Dermis blood vessel endothelial cell (primary cell): ENCODE data around the gene TCEAL5. TPM values are rescaled to one million over a fixed set of nuclear protein-coding genes. Genes with fewer than 3 reads are reported as not detected.
A peak's percentile ranks its signal among the peaks of the same experiment; 100 is the strongest.
"Not testable (repeated sequence)": the region's sequence is repeated elsewhere in the genome, so short reads cannot be mapped to it uniquely, and the experiment has no call there.

Experiments used
- DNase-seq: peaks from one replicate; pipeline ENCODE4 v3.0.0; 2010
- total RNA-seq: library from RNA; depleted of rRNA; stranded (reverse); fragments of >200 nt; gene quantifications from 2 replicates; pipeline ENCODE4 v1.2.3, GENCODE V29; 2014

TCEAL5 gene
- not detected in 2 replicates for total RNA-seq

GRCh38 chrX:103276581-103277002 lies at the start of gene TCEAL5:
Gene TCEAL5 (minus strand): TSS chrX:103276750. CDS start chrX:103274563, 2,187 bp downstream.
- no peak for DNase-seq

DNA sequence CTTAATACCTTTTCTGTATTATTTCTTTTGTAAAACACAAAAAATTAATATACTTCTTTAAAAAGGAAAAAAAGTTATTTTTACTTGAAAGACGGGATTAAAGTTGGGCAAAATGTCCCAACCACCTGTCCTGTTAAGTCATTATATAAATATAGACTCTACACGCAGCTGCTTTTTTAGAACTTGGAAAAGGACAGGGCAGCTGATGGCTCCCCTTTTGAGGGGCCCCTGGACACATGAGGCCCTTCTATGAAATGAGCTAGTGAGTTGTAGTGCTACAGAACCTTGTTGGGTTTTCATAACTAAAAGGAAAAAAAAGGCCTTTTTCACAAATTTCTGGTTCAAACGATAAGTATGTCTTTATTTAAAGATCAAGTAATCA lies 34.8 kb upstream of the TCEAL5 start:
- no peak for DNase-seq

- DNase-seq, result peak; percentile 36
Observed at GRCh38 chrX:103310555-103311398, 34.2 kb upstream of the TCEAL5 start, which contains the start of gene BEX2. Gene BEX2 (minus strand): TSS chrX:103310990. CDS start chrX:103309976, 1,014 bp downstream.

DNA sequence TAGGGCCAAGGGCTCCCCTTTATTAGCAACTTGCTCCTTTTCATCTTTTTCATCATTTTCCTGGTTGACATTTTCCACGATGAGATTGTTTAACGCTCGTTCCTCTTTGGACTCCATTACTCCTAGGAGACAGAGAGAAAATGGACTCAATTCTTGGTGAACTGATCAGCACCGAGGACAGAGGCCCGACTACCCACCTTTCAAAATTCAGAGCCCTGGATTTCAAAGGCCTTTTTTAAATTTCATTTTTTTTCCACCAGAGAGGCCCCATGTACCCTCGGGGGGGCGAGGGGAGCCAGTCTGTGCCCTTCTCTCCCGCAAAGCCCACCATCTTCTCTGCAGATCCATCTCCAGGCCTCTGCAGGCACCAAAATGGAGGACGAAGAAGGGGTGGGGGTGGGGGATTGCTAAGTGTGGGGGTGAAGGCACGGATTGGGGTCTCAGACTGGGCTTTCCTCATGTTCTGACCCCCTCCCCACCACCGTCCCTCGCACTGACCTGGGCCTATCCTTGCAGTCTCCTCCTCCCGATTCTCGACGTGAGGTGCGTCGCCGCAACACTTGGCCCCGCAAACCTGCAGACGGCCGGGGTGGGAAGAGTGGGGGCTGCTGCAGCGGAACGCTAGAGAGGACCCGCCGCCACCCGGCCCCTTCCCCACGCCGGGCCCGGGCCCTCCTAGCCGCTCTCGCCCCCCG lies 33.5 kb upstream of the TCEAL5 start:
- no peak for DNase-seq

DNA sequence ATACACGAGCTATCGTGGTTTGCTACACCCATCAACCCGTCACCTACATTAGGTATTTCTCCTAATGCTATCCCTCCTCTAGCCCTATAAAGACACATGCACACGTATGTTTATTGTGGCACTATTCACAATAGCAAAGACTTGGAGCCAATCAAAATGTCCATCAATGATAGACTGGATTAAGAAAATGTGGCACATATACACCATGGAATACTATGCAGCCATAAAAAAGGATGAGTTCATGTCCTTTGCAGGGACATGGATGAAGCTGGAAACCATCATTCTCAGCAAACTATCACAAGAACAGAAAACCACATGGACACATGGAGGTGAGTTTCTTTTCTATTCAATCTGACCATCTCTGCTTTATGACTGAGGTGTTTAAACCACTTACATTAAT lies 29.1 kb upstream of the TCEAL5 start:
- DNase-seq, result not testable (repeated sequence)

- no peak for DNase-seq
Observed at GRCh38 chrX:103304705-103305104, 28.2 kb upstream of the TCEAL5 start.

DNA sequence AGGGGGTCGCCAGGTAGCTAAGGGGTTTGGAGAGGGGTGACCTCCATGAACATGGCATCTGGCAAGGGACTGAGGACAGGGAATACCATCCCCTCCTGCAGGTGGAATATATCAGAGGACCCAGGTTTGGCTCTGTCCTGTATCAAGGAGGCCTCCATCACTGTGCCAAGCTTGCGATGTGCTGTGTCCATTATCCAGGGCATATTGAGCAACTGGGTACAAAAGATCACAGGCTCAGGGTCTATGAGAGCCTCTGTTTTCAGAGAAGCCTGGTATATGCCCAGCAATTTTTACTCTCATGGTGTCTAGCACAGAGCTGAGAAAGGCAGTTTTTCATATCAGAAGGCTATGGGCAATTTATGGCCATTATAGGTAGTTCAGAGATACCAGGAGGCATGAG lies 16.6 kb upstream of the TCEAL5 start:
- no peak for DNase-seq

DNA sequence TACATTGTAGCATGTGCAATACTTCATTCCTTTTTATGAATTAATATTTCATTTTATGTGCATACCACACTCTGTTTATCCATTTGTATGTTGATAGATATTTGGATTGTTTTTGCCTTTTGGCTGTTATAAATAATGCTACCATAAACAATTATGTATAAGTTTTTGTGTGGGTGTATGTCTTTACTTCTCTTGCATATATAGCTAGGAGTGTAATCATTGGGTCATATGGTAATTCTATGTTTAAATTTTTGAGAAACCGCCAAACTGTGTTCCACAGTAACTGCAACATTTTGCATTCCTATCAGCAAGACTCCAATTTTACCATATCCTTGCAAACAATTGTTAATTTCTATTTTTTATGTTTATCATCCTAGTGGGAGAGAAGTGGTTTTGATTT lies 3.1 kb upstream of the TCEAL5 start:
- DNase-seq, result no peak

DNA sequence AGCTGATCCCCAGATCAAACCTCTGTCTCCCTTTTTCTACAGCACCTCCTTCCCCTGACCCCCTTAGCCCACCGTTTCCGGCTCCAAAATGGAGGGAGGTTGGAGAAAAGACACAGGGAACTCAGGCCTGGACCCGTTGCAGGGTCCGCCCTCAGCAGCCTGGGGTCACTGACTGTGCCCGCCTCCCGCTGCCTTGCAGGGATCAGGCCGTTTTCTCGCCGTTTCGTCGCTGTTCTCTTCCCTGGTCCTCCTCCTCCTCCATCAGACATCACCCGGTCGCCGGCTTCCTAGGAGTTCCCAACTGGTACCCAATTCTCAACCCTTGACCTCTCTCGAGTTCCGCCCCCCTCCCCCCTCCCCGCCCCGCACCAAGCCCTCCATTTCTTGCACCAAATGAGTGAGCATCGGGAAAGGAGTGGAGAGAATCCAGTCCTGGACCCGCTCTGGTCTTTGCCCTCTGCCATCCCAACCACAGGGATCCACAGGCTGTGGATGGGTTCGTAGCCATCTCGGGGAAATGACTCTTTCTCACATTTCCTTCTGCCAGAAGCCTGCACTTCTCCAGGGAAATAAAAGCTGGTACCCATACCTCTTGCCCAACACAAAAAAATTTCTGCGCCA lies 493 bp downstream of the TCEAL5 start:
- no peak for DNase-seq

DNA sequence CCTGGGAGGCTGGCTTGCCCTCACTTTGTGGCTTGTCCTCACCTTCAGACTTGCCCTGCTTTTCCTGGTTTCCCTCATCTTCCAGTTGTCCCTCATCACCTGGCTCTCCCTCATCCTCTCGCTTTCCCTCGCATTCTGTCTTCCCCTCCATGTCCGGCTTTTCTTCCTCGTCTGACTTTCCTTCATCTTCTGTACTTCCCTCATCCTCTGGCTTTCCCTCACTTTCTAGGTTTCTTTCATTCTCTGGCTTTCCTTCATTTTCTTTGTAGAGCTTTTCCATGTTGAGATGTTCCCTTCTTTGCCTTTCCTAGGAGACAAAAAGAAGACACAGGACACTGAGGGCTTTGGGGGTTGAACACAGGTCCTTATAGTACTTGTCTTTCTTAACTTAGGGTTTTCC lies 2.3 kb downstream of the TCEAL5 start:
- no peak for DNase-seq

DNA sequence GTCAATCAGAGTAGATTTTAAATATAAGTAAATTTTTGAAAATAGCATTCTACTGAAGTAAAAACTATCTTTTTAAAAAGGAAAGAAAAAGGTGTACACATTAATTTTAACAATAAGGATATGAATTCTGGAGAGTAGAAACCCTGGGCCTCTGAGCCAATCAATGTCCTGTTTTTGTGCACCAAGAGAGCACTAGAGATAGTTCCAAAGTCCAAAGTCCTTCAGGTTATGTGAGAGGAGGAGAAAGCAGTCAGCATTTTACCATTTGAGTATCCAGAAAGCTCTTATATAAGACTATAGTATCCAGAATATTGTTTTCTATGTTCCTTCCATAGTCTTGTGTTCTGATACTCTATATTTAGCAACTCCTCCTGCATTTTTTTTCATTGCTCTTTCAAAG lies 18.3 kb downstream of the TCEAL5 start:
- no peak for DNase-seq

DNA sequence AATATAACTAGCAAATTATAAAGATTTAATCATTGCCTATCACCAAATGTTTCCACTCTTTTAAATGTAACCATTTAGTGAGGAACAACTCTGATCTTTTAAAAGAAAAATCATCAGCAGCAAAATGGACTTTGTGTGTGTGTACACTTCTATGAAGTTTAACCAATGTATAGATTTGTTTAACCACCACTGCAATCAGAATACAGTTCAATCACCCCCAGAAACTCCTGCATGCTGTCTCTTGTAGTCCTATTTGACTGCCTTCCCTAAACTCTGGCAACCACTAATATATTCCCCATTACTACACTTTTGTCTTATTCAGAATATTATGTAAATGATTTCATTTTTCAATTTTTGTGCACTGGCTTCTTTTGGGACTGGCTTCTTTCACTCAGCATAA lies 19.9 kb downstream of the TCEAL5 start:
- no peak for DNase-seq

DNA sequence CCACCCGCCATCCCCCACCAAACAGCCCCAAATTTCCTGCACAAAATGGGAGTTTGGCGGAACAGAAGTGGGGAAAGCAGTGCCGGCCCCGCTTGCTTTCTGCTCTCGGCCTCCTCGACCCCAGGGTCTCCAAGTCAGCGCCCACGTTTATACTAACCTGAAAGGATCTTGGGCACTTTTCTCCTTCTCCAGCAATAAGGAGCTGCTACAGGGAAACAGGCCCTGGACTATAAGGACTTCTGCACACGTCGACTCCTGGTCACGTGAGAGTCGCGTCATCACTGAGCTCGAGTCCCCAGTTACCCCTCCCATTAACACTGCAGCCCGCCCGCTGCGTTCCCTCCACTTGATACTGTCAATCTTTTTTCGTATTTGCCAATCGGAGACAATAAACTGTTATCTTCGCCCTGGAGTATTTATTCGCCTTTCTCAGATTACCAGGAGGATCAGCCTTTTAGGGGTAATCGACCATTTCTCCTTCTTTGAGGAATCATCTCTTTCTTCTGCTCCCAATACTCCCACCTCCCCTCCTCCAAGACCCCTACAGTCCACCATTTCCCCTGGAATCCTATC lies 21.5 kb downstream of the TCEAL5 start, which contains the start of gene TCEAL8:
Gene TCEAL8 (minus strand): TSS at position 235 of the 573 bp plus-strand sequence. CDS start 1,176 bp downstream, outside the sequence.
- DNase-seq, result peak; percentile 84

DNA sequence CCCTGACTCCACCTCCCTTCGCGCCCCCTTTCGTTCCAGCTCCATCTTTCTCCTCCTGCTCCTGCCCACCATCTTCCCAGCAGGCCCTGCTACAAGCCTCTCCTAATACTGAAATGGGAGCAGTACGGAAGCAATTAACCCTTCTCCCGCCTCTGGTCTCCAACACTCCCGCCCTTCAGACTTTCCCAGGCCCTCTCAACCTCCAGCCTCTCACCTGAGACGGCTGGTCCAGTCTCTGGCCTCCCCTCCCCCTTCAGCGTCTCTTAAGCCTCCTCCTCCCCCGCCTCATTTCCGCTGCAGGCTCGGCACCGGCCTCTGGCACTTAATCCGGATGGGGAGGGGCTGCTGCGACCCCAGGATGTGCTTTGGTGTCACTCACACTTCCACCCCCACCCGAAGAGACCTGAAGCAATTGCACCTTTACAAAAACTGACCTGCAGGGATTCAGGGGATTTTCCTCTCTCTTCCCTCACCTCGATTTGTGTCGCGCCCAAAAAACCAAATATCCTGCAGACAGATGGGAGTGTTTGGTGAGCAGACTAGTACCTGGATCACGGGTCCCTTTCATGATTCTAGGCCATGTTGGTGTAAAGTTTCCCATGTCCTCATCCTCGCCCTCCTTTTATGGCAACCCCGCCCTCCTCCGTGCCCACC lies 22.3 kb downstream of the TCEAL5 start:
- peak; percentile 43 for DNase-seq

- peak; percentile 8 for DNase-seq
Observed at GRCh38 chrX:103253608-103254007, 22.9 kb downstream of the TCEAL5 start.

- no peak for DNase-seq
Observed at GRCh38 chrX:103250977-103251376, 25.6 kb downstream of the TCEAL5 start.

GRCh38 chrX:103249805-103250204 lies 26.7 kb downstream of the TCEAL5 start:
- DNase-seq, result no peak

GRCh38 chrX:103248553-103248952 lies 28.0 kb downstream of the TCEAL5 start:
- peak; percentile 50 for DNase-seq

GRCh38 chrX:103240155-103240554 lies 36.4 kb downstream of the TCEAL5 start:
- DNase-seq, result no peak

DNA sequence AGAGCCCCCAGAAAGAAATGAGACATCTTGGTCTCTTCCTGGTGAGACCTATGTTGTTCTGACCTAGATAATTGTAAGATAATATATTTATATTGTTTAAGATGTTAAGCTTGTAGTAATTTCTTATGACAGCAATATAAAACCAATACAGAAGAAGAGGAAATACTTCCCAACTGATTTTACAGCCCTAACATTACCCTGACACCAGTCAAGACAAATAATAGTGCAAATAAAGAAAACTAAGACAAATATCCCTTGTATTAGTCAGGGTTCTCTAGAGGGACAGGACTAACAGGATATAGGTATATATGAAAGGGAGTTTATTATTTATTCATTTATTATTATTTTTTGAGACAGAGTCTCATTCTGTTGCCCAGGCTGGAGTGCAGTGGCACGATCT lies 40.3 kb downstream of the TCEAL5 start:
- no peak for DNase-seq

GRCh38 chrX:103235608-103236007 lies 40.9 kb downstream of the TCEAL5 start:
- not testable (repeated sequence) for DNase-seq

GRCh38 chrX:103234869-103235268 lies 41.7 kb downstream of the TCEAL5 start:
- DNase-seq, result no peak
